Measurements from ENCODE around the gene PERP. TPM values are rescaled to one million over a fixed set of nuclear protein-coding genes. Genes with fewer than 3 reads are reported as not detected.

The PERP gene
- total RNA-seq, 1 donor from 2014 or later = 43.1 TPM

DNA sequence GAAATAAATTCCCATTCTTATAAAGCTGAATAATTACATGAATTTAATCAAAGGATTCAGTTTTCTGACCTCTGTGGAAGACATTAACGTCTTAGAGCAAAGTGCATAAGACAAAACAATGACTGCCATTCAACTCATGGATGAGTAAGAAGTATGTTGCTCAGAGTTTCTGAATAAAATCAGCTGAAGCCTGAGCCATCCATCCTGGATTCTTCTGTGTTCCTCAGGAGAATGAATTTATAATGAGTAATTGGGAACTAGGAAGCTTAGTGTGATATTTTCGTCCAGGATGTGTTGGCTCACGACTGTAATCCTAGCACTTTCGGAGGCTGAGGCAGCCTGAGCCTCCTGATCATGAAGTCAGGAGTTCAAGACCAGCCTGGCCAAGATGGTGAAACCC, 62.8 kb downstream of the PERP start:
- no peaks in the 10 kb centered on the region for H3K27me3 ChIP-seq (ENCODE audit: insufficient read depth, low read length)
- Mint-ChIP-seq H3K27me3 (ENCODE audit: low read depth, unreplicated experiment) (no peaks in the 10 kb centered on the region), H3K36me3 (ENCODE audit: low read depth, unreplicated experiment) (no peaks in the 10 kb centered on the region), H3K27ac (ENCODE audit: unreplicated experiment) (no peak overlapping the region), H3K4me3 (ENCODE audit: unreplicated experiment) (no peak overlapping the region), H3K4me1 (ENCODE audit: low read depth, unreplicated experiment) (no peaks in the 10 kb centered on the region), H3K9me3 (ENCODE audit: unreplicated experiment) (peaks cover 4% of the 10 kb centered on the region)
- no peak overlapping the region for H3K27ac ChIP-seq (ENCODE audit: low read depth, low read length)
- no peak for DNase-seq (ENCODE audit: low read depth)
- H3K4me2 ChIP-seq (ENCODE audit: low read length) = no peak overlapping the region
- no peak for FAIRE-seq
- no peak overlapping the region for H3K9ac ChIP-seq (ENCODE audit: low read length)
- TF ChIP-seq EZH2 (IDR thresholded peaks at IDR 0.05; ENCODE audit: insufficient read depth, low read length) = no peak
- TF ChIP-seq, protein P1, sequence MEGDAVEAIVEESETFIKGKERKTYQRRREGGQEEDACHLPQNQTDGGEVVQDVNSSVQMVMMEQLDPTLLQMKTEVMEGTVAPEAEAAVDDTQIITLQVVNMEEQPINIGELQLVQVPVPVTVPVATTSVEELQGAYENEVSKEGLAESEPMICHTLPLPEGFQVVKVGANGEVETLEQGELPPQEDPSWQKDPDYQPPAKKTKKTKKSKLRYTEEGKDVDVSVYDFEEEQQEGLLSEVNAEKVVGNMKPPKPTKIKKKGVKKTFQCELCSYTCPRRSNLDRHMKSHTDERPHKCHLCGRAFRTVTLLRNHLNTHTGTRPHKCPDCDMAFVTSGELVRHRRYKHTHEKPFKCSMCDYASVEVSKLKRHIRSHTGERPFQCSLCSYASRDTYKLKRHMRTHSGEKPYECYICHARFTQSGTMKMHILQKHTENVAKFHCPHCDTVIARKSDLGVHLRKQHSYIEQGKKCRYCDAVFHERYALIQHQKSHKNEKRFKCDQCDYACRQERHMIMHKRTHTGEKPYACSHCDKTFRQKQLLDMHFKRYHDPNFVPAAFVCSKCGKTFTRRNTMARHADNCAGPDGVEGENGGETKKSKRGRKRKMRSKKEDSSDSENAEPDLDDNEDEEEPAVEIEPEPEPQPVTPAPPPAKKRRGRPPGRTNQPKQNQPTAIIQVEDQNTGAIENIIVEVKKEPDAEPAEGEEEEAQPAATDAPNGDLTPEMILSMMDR (IDR thresholded peaks at IDR 0.05; ENCODE audit: insufficient read depth, low read depth, low read length) = no peak
- H3K79me2 ChIP-seq (ENCODE audit: insufficient read depth, low read length) = no peaks in the 10 kb centered on the region
- H3K9me3 ChIP-seq (ENCODE audit: insufficient read depth, low read depth, low read length) = no peaks in the 10 kb centered on the region
- no peaks in the 10 kb centered on the region for H3K4me1 ChIP-seq (ENCODE audit: insufficient read depth, low read length)
- H4K20me1 ChIP-seq (ENCODE audit: insufficient read depth, low read length) = no peaks in the 10 kb centered on the region
- H2AFZ ChIP-seq (ENCODE audit: low read depth, low read length) = no peak overlapping the region
- no peaks in the 10 kb centered on the region for H3K36me3 ChIP-seq (ENCODE audit: insufficient read depth, low read length)
- H3K4me3 ChIP-seq (ENCODE audit: insufficient read depth, low read depth, low read length) = no peak overlapping the region

Other genes starting within 250 kb of the PERP start
- gene TNFAIP3, start 240.2 kb downstream of the PERP start, total RNA-seq = 16.2 and 16.8 TPM in 2 replicates
- gene ARFGEF3, start 54.5 kb upstream of the PERP start, total RNA-seq = 1.5 and 1.9 TPM in 2 replicates
- gene PBOV1, start 111.1 kb upstream of the PERP start, total RNA-seq = not detected in 2 replicates